OCI-LY3 (cell line): ENCODE measurements around the gene PTPRN2.

Experiments
- H2AFZ ChIP-seq: fragments of 200-600, 300-600 bp; shearing (Covaris generic); 2 replicates; pipeline ENCODE4 v1.6.0; 2014; ENCODE audit warnings: antibody characterized with exemption, low read depth, low read length
- H3K27ac ChIP-seq: fragments of 200-600, 300-600 bp; sonication (generic); 2 replicates; pipeline ENCODE4 v1.5.1; 2014; ENCODE audit warnings: mild to moderate bottlenecking, low read length, moderate library complexity, mixed read lengths
- H3K27me3 ChIP-seq: fragments of 200-600, 300-600 bp; sonication (generic); 2 replicates; pipeline ENCODE4 v1.6.1; 2014; ENCODE audit warnings: low read depth, low read length, mixed read lengths
- H3K36me3 ChIP-seq: fragments of 200-600, 300-600 bp; sonication (generic); replicated peaks from 2 replicates; pipeline ENCODE3; 2014; ENCODE audit warnings: low read depth, low read length, mixed read lengths
- H3K4me1 ChIP-seq: fragments of 300-600, 200-600 bp; sonication (generic); 2 replicates; pipeline ENCODE4 v1.6.1; 2014; ENCODE audit warnings: low read length, mixed read lengths
- H3K4me2 ChIP-seq: fragments of 200-600, 300-600 bp; sonication (generic); 2 replicates; pipeline ENCODE4 v1.6.1; 2014; ENCODE audit warnings: low read length, mixed read lengths
- H3K4me3 ChIP-seq: fragments of 300-600, 200-600 bp; sonication (generic); 2 replicates; pipeline ENCODE4 v1.5.1; 2014; ENCODE audit warnings: antibody characterized with exemption, mild to moderate bottlenecking, low read length, moderate library complexity
- H3K79me2 ChIP-seq: fragments of 300-600, 200-600 bp; shearing (Covaris generic); 2 replicates; pipeline ENCODE4 v1.6.1; 2014; ENCODE audit warnings: mild to moderate bottlenecking, low read length, mixed read lengths
- H3K9ac ChIP-seq: fragments of 300-600, 200-600 bp; shearing (Covaris generic); 2 replicates; pipeline ENCODE4 v1.6.0; 2014; ENCODE audit warnings: mild to moderate bottlenecking, low read length, moderate library complexity
- H3K9me3 ChIP-seq: fragments of 200-600, 300-600 bp; shearing (Covaris generic); 2 replicates; pipeline ENCODE4 v1.6.1; 2014; ENCODE audit warnings: low read length, mixed read lengths; ENCODE audit not compliant: insufficient read depth
- H4K20me1 ChIP-seq: fragments of 200-600, 300-600 bp; sonication (generic); 2 replicates; pipeline ENCODE4 v1.6.1; 2016; ENCODE audit warnings: low read length, mixed read lengths; ENCODE audit not compliant: insufficient read depth
- CTCF ChIP-seq: fragments of 200-600, 300-600 bp; sonication (generic); IDR thresholded peaks from 2 replicates; pipeline ENCODE4 v1.5.1; 2014; ENCODE audit warnings: antibody characterized with exemption, low read length, low read depth
- EZH2phosphoT487 ChIP-seq: fragments of 200-600 bp; shearing (Covaris generic); IDR thresholded peaks from 2 replicates; pipeline ENCODE4 v1.6.1; 2018; ENCODE audit warnings: antibody characterized with exemption, mixed run types, low read depth

The PTPRN2 gene

GRCh38 chr7:157975401-157976372 lies 611.9 kb downstream of the PTPRN2 start:
- no peaks in the 10 kb centered on the region for H4K20me1 ChIP-seq
- H3K9me3 ChIP-seq: no peaks in the 10 kb centered on the region
- no peak overlapping the region for H2AFZ ChIP-seq
- no peak overlapping the region for H3K4me3 ChIP-seq
- no peaks in the 10 kb centered on the region for H3K79me2 ChIP-seq
- no peaks in the 10 kb centered on the region for H3K27me3 ChIP-seq
- H3K36me3 ChIP-seq: no peaks in the 10 kb centered on the region
- TF ChIP-seq CTCF: no peak
- TF ChIP-seq EZH2phosphoT487: no peak
- H3K27ac ChIP-seq: no peak overlapping the region
- H3K9ac ChIP-seq: no peak overlapping the region
- no peak overlapping the region for H3K4me2 ChIP-seq
- no peaks in the 10 kb centered on the region for H3K4me1 ChIP-seq

- Histone ChIP-seq H3K36me3 (no peaks in the 10 kb centered on the region), H3K9ac (no peak overlapping the region), H3K4me3 (no peak overlapping the region), H3K9me3 (no peaks in the 10 kb centered on the region), H2AFZ (no peak overlapping the region), H4K20me1 (no peaks in the 10 kb centered on the region), H3K79me2 (no peaks in the 10 kb centered on the region), H3K27ac (no peak overlapping the region), H3K4me2 (no peak overlapping the region), H3K27me3 (no peaks in the 10 kb centered on the region), H3K4me1 (no peaks in the 10 kb centered on the region)
- TF ChIP-seq CTCF: no peak
- TF ChIP-seq EZH2phosphoT487: no peak
Observed at GRCh38 chr7:157974678-157975230, 612.9 kb downstream of the PTPRN2 start.

GRCh38 chr7:157973971-157974677 lies 613.5 kb downstream of the PTPRN2 start:
- TF ChIP-seq EZH2phosphoT487 (no peak), CTCF (no peak)
- H3K9me3 ChIP-seq: no peaks in the 10 kb centered on the region

GRCh38 chr7:157972914-157973313 lies 614.7 kb downstream of the PTPRN2 start:
- no peak overlapping the region for H3K4me3 ChIP-seq
- no peaks in the 10 kb centered on the region for H3K27me3 ChIP-seq
- H4K20me1 ChIP-seq: no peaks in the 10 kb centered on the region
- no peaks in the 10 kb centered on the region for H3K79me2 ChIP-seq
- no peak overlapping the region for H3K27ac ChIP-seq
- no peaks in the 10 kb centered on the region for H3K36me3 ChIP-seq
- H3K9ac ChIP-seq: no peak overlapping the region
- H3K4me1 ChIP-seq: no peaks in the 10 kb centered on the region
- no peak for TF ChIP-seq CTCF
- no peak overlapping the region for H2AFZ ChIP-seq
- no peak overlapping the region for H3K4me2 ChIP-seq
- no peaks in the 10 kb centered on the region for H3K9me3 ChIP-seq

More at GRCh38 chr7:157973971-157974677, 613.5 kb downstream of the PTPRN2 start:
- Histone ChIP-seq H4K20me1 (no peaks in the 10 kb centered on the region), H3K27me3 (no peaks in the 10 kb centered on the region), H3K4me1 (no peaks in the 10 kb centered on the region), H2AFZ (no peak overlapping the region), H3K4me2 (no peak overlapping the region), H3K36me3 (no peaks in the 10 kb centered on the region), H3K27ac (no peak overlapping the region), H3K4me3 (no peak overlapping the region), H3K9ac (no peak overlapping the region), H3K79me2 (no peaks in the 10 kb centered on the region)
